Kidney epithelial cell (primary cell): Measurements from ENCODE around the gene AEN. TPM values are rescaled to one million over a fixed set of nuclear protein-coding genes. Genes with fewer than 3 reads are reported as not detected.

Experiments
- DNase-seq: peaks from one replicate; pipeline ENCODE4 v3.0.0-alpha.2; 2010; ENCODE audit warnings: low read depth
- H3K27me3 ChIP-seq: 2 replicates; pipeline ENCODE4 v1.6.0; 2011; ENCODE audit warnings: low read length; ENCODE audit not compliant: control insufficient read depth, insufficient read depth
- H3K36me3 ChIP-seq: 2 replicates; pipeline ENCODE4 v1.5.1; 2011; ENCODE audit warnings: low read length; ENCODE audit not compliant: control insufficient read depth, insufficient read depth
- H3K4me3 ChIP-seq: 2 replicates; pipeline ENCODE4 v1.5.1; 2011; ENCODE audit warnings: low read depth, mild to moderate bottlenecking, control low read depth, low read length
- total RNA-seq: library from RNA; depleted of rRNA; stranded (reverse); fragments of >200 nt; gene quantifications from 2 replicates; pipeline ENCODE4 v1.2.3, GENCODE V29; 2015
- TF ChIP-seq, protein P1 (sequence below): IDR thresholded peaks from 2 replicates; pipeline ENCODE4 v1.5.1; 2011; ENCODE audit warnings: mild to moderate bottlenecking, moderate library complexity, low read length, control low read depth, inconsistent platforms; ENCODE audit not compliant: insufficient read depth, poor library complexity, severe bottlenecking

Gene AEN
- total RNA-seq, 1 donor from 2014 or later, result 78.7 TPM

DNA sequence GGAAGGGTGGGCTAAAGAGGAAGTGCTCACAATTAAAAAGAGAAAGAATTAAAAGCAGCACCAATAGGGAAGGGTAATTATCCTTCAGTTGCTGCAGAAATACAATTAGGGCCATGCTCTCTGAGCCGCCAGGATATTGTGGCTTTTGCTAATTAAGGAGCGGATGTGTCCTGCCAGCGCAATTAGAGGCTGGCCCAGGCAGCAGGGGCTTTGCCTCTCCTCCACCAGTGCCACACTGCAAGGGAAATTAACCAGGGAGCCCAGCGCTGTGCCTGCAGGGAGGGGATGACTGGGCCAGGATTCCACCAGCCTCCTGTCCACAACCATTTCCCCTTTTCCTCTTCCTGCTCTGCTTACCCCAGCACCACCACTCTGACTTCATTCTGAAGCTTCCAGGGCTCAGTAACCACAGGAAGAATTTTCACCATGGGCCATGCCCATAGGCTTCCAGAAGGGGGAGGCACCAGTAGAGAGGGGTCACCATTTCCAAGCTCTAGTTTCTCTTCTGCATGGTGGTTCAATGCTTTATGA is 10.4 kb upstream of the AEN start:
- TF ChIP-seq, protein P1, sequence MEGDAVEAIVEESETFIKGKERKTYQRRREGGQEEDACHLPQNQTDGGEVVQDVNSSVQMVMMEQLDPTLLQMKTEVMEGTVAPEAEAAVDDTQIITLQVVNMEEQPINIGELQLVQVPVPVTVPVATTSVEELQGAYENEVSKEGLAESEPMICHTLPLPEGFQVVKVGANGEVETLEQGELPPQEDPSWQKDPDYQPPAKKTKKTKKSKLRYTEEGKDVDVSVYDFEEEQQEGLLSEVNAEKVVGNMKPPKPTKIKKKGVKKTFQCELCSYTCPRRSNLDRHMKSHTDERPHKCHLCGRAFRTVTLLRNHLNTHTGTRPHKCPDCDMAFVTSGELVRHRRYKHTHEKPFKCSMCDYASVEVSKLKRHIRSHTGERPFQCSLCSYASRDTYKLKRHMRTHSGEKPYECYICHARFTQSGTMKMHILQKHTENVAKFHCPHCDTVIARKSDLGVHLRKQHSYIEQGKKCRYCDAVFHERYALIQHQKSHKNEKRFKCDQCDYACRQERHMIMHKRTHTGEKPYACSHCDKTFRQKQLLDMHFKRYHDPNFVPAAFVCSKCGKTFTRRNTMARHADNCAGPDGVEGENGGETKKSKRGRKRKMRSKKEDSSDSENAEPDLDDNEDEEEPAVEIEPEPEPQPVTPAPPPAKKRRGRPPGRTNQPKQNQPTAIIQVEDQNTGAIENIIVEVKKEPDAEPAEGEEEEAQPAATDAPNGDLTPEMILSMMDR, result peak; percentile 25
- H3K36me3 ChIP-seq, result no peaks in the 10 kb centered on the region
- no peak overlapping the region for H3K4me3 ChIP-seq
- no peak for DNase-seq
- H3K27me3 ChIP-seq, result peaks cover 26% of the 10 kb centered on the region

DNA sequence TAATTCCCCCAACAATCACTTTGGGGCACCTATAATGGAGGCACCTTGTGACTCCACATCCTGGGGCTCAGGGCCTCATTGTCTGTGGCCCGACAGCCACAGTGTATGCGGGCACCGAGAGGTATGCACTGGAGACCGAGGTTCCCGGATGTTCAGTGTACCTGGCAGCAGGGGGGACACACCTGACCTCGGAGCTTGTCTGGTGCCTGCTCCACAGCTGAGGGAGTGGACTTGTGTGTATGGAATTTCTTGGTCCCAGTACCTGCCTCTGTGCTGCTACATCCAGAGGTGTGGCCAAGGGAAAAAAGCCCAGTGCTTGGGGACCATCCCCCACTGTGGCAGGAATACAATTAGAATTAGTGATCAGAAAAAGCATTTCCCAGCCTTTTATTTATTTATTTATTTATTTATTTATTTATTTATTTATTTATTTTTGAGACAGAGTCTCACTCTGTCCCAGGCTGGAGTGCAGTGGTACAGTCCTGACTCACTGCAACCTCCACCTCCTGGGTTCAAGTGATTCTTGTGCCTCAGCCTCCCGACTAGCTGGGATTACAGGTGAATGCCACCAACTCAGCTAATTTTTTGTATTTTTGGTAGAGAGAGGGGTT is 8.8 kb upstream of the AEN start:
- TF ChIP-seq, protein P1, result no peak
- H3K4me3 ChIP-seq, result no peak overlapping the region
- no peak for DNase-seq
- peaks cover 13% of the 10 kb centered on the region for H3K27me3 ChIP-seq
- no peaks in the 10 kb centered on the region for H3K36me3 ChIP-seq

DNA sequence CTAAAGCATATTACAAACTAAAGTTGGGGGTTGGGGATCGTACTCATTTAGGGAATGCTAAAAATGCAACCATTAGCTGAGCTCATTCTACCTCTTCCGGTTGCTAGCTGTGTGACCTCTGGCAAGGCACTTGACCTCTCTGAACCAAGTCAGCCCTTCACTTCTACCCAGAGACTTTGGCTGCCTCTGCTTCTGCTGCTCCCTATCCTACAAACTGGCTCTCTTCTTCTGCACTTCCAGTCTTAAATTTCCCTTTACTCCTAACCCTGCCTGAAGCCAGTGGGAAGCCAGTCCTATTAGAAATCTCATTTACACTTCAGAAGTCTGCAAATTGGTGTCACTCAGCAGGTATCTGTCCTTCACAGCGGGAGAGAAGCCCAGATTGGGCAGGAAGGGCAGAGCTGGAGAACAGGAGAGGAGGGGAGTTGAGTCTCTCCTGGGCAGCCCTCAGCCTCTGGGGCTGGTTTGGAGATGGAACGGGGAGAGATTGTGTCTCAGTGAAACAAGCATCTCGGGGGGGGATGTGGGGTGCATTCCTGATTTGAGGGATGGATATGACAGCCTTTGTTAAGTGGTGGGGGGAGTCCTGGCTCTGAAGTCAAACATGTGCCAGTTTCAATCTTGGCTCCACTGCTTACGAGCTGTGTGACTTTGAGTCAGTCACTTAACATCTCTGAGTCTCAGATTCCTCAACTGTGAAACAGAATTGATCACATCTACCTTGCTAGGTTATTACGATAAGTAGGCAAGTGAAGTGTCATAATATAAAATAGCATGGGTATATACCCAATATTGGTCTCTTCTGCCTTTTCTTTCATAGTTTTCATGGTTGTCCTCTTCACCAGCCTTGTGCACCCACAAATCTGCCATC is 7.8 kb upstream of the AEN start:
- no peak for DNase-seq
- no peak overlapping the region for H3K4me3 ChIP-seq
- H3K27me3 ChIP-seq, result peaks cover 8% of the 10 kb centered on the region
- H3K36me3 ChIP-seq, result no peaks in the 10 kb centered on the region
- TF ChIP-seq, protein P1, result no peak

DNA sequence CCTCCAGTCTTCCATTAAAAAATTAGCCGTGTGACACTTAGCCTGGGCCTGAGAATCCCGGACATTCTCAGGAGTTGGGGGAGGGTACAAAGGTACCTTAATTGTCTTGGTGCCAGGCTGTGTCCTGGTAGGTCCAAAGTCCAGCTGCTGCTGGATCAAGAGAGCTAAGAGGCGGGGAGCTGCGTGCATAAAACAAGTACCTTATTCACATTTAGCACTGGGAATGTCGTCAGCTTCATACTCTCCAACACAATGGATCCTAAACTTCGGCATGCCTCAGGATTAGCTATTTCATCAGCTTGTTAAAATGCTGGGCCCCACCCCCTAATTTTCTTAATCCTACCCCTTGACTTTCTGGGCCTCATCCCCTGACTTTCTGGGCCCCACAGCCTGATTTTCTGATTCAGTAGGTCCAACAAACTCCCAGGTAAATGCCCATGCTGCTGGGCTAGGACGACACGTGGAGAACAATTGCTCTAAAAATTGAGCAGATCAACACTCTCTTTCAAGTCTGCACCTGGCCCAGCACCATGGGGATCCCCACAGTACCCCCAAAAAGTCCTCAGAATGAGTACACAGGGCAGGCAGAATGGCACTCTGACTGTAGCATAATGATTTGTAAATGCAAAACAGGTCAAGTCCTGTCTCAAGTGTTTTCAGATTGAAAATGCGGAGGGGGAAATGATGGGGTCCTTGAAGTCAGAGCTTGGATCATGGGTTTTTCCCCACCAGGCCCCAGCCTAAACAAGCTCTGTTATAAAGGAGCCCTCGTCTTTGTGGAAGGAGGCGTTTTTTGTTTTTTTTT is 5.6 kb upstream of the AEN start:
- Histone ChIP-seq H3K4me3 (no peak overlapping the region), H3K36me3 (no peaks in the 10 kb centered on the region), H3K27me3 (peaks cover under 1% of the 10 kb centered on the region)
- DNase-seq, result no peak
- TF ChIP-seq, protein P1, result no peak

DNA sequence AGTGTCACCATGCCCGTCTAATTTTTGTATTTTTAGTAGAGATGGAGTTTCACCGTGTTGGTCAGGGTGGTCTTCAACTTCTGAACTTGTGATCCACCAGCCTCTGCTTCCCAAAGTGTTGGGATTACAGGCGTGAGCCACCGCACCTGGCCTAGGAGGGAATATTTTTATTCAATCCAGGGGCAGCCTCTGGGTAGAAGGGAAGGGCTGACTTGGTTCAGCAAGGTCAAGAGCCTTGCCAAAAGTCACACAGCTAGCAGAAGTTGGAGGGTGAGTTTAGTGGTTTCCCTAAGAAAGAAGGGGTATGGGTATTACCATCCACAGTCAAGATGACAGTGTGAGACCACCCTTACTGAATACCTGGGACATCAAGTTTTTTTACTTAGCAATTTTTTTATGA is 4.9 kb upstream of the AEN start:
- H3K27me3 ChIP-seq, result no peaks in the 10 kb centered on the region
- H3K4me3 ChIP-seq, result no peak overlapping the region
- no peak for DNase-seq
- TF ChIP-seq, protein P1, result no peak
- H3K36me3 ChIP-seq, result no peaks in the 10 kb centered on the region
